HG03521 (cell line): ENCODE measurements around the gene SYNE3.

Source experiments
- ATAC-seq: cut with Tn5 transposase; IDR thresholded peaks from one replicate; pipeline ENCODE4 v1.9.1; 2021; ENCODE audit warnings: mild to moderate bottlenecking, moderate library complexity; ENCODE audit not compliant: unreplicated experiment

The SYNE3 gene

GRCh38 chr14:95509495-95509894 lies 7.0 kb downstream of the SYNE3 start:
- ATAC-seq: no peak

- no peak for ATAC-seq
These were observed 8.1 kb downstream of the SYNE3 start for GRCh38 chr14:95508377-95508776.

GRCh38 chr14:95507701-95508103 lies 8.7 kb downstream of the SYNE3 start:
- no peak for ATAC-seq

GRCh38 chr14:95507174-95507573 lies 9.3 kb downstream of the SYNE3 start:
- ATAC-seq: no peak

GRCh38 chr14:95505030-95505589 lies 11.3 kb downstream of the SYNE3 start:
- ATAC-seq: no peak

GRCh38 chr14:95504135-95505029 lies 12.1 kb downstream of the SYNE3 start:
- no peak for ATAC-seq

- ATAC-seq: peak; percentile 52
These were observed 12.9 kb downstream of the SYNE3 start for GRCh38 chr14:95503365-95504134.

GRCh38 chr14:95502381-95502950 lies 14.0 kb downstream of the SYNE3 start:
- no peak for ATAC-seq

- no peak for ATAC-seq
These were observed 15.6 kb downstream of the SYNE3 start for GRCh38 chr14:95500772-95501401.

GRCh38 chr14:95500201-95500681 lies 16.2 kb downstream of the SYNE3 start:
- ATAC-seq: no peak

- ATAC-seq: no peak
These were observed 17.1 kb downstream of the SYNE3 start for GRCh38 chr14:95499354-95499750.

- ATAC-seq: no peak
These were observed 17.7 kb downstream of the SYNE3 start for GRCh38 chr14:95498622-95499353.

- ATAC-seq: no peak
These were observed 18.9 kb downstream of the SYNE3 start for GRCh38 chr14:95497561-95498011.

GRCh38 chr14:95496690-95497259 lies 19.7 kb downstream of the SYNE3 start:
- ATAC-seq: no peak

- peak; percentile 5 for ATAC-seq
These were observed 20.3 kb downstream of the SYNE3 start for GRCh38 chr14:95496111-95496681.

GRCh38 chr14:95495538-95496025 lies 20.9 kb downstream of the SYNE3 start:
- ATAC-seq: peak; percentile 79

GRCh38 chr14:95495076-95495475 lies 21.4 kb downstream of the SYNE3 start:
- no peak for ATAC-seq

- ATAC-seq: no peak
These were observed 22.0 kb downstream of the SYNE3 start for GRCh38 chr14:95494456-95494855.

- ATAC-seq: no peak
These were observed 22.5 kb downstream of the SYNE3 start for GRCh38 chr14:95493976-95494375.
